ACHN (cell line): ENCODE measurements around the gene ENO2.

ENCODE experiments used
- DNase-seq: peaks from one replicate; pipeline ENCODE4 v3.0.0-alpha.2; 2015
- in situ Hi-C: cut with HindIII; loops from 2 replicates; pipeline ENCODE4 v1.10.0; 2017; ENCODE audit warnings: low sequenced_read_pairs, low pct_ligation_motif_present, low pct_unique_long_range_greater_than_20kb

ENO2 gene

DNA sequence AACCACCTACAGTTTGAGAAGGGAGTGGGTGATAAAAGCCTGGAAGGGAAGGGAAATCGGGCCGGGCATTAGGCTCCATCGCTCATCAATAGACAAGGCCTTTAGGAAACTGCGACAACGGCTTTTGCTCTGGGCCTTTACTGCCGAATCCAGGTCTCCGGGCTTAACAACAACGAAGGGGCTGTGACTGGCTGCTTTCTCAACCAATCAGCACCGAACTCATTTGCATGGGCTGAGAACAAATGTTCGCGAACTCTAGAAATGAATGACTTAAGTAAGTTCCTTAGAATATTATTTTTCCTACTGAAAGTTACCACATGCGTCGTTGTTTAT is 29.0 kb downstream of the ENO2 start:
- DNase-seq: peak; percentile 96
- in situ Hi-C loops: no loop called here

DNA sequence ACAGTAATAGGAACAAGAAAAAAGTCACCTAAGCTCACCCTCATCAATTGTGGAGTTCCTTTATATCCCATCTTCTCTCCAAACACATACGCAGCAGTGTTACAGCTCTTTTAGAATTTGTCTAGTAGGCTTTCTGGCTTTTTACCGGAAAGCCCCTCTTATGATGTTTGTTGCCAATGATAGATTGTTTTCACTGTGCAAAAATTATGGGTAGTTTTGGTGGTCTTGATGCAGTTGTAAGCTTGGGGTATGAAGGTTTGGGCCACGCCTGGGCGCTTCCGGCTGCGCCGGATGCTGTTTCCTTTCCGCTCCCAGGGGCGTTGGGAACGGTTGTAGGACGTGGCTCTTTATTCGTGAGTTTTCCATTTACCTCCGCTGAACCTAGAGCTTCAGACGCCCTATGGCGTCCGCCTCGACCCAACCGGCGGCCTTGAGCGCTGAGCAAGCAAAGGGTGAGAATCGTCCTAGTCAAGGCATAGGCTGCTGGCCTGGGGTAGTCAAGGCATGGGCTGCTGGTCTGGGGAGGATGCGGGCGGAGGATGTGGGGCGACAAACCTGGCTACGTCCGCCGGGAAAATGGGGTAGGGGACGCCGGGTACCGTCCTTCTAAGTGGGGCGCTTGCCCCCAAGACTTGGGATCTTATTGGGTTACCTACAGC is 29.5 kb downstream of the ENO2 start, which contains the start of the genes C12orf57 and RNU7-1:
C12orf57 (plus strand) TSS at position 301 of the 659 bp plus-strand sequence; CDS start at position 401, 100 bp downstream.
RNU7-1 (plus strand) TSS at position 95 of the 659 bp plus-strand sequence.
- in situ Hi-C loops: no loop called here

DNA sequence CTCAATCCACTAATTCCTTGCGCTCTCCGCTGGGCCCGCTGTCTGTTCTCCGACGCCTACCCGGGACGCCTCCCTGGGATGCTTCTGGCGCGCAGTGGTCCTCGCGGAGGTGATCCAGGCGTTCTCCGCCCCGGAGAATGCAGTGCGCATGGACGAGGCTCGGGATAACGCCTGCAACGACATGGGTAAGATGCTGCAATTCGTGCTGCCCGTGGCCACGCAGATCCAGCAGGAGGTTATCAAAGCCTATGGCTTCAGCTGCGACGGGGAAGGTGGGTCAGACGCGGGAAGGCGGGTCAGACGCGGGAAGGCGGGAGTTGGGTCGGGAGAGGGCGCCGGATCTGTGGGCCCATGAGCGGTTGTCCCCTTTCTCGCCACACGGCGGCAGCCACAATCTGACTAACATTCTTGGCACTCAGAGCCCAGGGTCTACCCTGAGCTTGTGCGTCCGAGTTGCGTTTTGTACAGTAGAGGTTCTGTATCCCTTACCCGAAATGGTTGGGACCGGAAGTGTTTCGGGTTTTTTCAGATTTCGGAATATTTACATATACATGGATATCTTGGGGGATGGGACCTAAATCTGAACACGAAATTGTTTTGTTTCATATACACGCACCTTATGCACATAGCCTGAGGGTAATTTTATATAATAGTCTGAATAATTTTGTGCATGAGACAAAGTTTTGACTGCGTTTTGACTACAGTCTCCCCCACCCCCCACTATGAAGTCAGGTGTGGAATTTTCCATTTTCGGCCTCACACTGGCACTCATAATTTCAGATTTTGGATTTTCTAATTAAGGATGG is 30.2 kb downstream of the ENO2 start:
- DNase-seq: peak; percentile 97
- in situ Hi-C loops: no loop called here

More for the DNA sequence above, 29.5 kb downstream of the ENO2 start, which contains the start of the genes C12orf57 and RNU7-1:
- peak; percentile 95 for DNase-seq

DNA sequence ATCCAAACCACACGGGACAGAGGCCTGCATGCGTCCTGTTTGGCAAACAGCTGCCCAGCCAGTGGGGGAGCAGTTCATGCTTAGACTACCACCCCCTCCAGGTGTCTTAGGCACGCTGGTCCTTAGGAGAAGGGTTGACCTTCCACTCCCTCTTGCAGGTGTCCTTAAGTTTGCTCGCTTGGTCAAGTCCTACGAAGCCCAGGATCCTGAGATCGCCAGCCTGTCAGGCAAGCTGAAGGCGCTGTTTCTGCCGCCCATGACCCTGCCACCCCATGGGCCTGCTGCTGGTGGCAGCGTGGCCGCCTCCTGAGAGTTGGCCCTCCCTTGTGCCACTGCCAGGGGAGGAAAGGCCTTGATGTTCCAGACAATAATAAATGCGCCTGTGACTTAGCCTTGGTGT is 31.2 kb downstream of the ENO2 start:
- no peak for DNase-seq
- in situ Hi-C loops: no loop called here

DNA sequence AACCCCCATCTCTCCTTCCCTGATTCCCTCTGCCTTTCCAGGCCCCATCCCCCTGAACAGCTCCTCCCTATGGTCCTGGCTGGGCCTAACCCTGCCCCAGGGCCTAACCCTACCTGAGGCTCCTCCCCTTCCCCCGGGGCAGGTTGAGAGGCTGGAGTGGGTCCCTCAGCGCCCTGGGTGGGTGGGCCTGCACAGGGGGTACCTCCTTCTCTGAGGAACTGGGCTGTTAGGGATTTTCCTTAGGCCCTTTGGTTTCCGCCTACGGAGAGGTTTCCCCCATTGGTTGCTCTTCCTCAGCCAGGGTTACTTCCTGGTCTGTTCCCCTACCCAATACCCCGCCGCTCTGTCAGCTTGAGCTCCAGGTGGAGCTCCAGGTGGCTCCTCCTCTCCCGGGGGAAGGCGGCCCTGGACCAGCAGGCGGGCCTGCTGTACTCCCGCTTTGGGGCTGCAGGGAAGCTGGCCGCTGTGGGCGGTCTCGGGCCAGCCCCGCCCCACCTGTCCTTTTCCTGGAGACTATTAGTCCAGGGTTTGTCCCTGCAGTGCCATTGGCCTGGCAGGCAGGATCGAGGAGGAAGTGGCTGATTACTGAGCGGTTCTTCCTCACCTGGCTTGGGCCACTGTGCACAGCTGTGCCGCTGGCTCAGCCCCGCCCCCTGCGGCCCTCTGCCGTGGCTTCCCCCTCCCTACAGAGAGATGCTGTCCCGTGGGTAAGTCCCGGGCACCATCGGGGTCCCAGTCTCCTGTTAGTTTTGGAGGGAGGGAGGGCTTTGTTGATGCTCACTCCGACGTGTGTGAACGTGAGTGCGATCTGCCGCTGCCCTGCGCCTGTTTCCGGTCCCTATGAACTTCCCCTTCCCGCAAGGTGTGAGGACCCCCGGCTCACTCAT is 31.9 kb downstream of the ENO2 start:
- in situ Hi-C loops: no loop called here
- DNase-seq: peak; percentile 99

DNA sequence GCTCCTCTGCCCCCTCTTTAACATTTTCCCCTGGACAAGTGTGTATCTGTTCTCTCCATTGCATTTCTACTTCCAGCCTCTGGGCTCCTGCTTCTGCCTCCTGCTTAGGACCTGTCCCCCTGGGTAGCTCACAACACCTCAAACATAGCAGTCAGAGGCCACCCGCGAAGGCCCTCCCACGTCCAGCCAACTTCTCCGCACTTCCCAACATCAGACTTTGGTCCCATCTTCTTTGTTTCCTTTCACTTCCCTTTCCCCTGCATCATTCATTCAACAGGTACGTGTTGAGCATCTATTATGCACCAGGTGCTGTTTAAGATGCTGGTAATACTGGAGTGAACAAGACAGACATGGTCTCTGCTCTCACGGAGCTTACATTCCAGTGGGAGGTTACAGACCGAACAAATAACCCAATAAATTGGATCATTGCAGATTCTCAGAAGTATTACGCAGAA is 32.6 kb downstream of the ENO2 start:
- in situ Hi-C loops: no loop called here

DNA sequence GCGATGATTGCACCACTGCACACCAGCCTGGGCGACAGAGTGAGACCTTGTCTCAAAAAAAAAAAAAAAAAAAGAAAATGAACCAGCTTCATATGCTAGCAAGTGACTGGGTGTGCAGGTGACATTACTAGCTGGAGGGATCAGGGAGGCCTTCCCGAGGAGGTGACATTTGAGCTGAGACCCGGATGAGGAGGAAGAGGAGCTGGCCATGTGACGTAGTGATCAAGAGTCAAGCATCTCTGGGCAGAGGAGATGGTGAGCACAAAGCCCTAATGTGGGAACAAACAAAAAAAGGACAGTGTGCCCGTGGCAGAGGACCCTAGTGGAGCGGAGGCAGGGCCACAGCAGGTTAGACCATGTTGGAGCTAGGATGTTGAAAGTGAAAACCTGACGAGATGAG is 33.2 kb downstream of the ENO2 start:
- in situ Hi-C loops: no loop called here
- DNase-seq: no peak

More for the DNA sequence above, 32.6 kb downstream of the ENO2 start:
- no peak for DNase-seq

DNA sequence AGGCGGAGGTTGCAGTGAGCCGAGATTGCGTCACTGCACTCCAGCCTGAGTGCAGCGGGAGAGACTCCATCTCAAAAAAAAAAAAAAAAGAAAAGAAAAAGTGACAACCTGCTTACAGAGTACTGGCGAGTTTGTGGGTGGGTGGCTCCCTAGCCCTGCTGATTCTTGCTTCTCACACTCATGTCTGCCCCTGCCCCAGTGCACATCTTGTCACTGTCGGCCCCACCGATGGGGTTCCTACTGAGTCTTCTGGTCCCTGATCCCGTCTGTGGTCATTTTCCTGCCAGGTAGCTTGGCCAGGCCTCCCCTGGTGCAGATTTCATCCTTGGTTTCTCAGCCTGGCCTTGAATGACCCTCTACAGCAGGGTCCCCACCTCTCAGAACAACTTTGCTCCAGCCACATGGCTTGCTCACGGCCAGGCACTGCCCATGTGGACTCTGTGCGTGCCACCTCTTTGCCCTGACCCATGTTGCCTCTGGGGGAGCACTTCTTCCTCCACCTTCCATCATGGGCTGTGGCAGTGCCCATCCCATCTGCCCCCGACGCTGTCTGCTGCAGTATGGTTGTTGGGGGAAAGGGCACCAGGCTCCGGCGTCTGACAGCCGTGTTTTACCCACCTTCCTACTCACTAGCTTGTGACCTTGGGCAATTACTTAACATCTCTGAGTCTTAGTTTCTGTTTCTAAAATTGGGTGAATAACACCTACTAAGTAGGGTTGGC is 34.7 kb downstream of the ENO2 start:
- DNase-seq: no peak
- in situ Hi-C loops: no loop called here

DNA sequence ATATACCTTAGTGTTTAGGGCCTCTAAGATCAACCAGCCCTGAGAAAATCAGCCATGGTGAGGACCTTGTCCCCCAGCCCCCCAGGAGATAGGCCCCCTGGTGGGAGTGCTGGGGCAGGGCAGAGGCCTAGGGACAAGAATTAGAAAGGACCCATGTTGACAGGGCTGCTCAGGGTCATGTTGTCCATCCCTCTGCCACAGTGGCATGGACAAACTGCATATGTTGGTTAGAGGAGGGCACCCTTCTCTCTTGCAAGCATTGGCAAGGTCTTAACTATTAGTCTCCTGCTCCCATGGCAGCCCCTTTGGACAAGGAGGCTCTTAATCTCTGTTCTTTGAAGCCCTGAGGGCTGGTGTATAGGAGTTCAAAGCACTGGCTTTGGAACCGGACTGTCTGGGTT is 36.0 kb downstream of the ENO2 start:
- no peak for DNase-seq
- in situ Hi-C loops: no loop called here

DNA sequence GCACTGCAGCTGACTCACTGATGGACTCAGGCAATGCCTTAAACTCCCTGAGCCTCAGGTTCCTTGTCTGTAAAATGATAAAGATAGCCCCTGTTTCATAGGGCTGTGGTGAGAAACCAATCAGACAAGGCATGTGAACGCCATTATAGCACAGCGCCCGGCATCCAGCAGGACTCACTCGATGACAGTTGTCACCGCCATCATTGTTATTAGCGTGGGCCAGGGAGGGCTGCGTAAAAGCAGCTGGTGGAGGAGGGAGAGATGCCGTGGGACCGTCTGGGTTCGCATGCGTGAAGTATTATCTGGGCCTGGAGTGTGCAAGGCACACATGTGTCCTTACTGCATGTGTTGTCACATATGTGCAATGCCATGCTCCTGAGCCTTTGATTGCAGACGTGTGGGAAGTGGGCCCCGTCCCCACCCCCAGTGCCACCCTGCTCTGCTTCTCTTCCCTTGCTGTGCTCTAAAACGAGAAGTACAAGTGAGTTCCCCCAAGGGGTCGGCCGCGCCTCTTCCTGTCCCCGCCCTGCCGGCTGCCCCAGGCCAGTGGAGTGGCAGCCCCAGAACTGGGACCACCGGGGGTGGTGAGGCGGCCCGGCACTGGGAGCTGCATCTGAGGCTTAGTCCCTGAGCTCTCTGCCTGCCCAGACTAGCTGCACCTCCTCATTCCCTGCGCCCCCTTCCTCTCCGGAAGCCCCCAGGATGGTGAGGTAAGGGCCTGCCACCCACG is 36.6 kb downstream of the ENO2 start, which contains the start of gene PTPN6:
PTPN6 (plus strand) TSS at position 546 of the 730 bp plus-strand sequence; CDS start at position 703, 157 bp downstream.
- in situ Hi-C loops: no loop called here
- DNase-seq: no peak

DNA sequence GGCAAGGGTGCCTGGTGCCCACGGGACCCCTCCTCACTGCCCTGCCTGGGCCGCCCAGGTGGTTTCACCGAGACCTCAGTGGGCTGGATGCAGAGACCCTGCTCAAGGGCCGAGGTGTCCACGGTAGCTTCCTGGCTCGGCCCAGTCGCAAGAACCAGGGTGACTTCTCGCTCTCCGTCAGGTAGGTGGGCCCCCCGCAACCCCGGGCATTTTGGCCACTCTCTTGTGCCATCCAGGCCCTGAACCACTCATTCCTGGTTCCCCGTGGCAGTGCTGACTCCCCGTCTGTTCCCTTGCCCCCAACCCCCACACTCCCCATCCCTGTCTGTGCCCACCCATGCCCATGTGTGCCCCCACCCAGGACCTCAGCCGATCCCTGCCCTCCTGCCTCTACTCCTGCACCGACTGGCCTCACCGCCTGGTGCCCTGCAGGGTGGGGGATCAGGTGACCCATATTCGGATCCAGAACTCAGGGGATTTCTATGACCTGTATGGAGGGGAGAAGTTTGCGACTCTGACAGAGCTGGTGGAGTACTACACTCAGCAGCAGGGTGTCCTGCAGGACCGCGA is 37.3 kb downstream of the ENO2 start:
- in situ Hi-C loops: no loop called here
- no peak for DNase-seq

DNA sequence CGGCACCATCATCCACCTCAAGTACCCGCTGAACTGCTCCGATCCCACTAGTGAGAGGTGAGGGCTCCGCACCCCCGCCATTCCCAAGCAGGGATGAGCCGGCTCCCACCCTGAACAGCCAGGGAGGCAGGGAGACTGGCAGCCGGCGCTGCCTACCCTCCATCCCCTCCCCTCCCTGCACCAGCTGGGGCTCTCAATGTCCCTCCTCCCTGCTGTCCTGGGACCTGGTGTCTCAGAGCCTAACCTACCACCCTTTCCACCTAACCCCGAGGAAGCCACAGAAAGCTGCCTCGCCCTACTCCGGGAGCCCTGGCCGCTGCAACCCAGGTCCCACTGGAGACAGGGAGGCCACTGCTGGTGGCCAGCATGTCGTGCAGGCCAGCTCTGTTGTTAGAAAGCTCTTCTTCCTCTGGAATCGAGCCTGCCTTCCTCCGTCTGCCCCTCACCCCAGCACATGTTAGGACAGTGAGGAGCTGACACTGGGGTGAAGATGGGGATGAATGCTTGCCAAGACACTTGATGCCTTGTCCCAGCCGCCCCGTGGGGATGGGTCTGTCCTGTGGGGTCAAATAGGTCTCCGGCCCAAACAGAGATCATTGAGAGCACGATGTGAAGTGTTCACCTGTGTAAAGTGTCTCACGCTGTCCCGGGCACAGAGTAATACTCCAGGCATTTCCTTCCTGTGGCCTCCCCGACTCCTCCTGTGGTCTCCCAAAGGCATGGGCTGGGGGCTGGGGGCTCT is 37.9 kb downstream of the ENO2 start:
- in situ Hi-C loops: no loop called here
- no peak for DNase-seq

DNA sequence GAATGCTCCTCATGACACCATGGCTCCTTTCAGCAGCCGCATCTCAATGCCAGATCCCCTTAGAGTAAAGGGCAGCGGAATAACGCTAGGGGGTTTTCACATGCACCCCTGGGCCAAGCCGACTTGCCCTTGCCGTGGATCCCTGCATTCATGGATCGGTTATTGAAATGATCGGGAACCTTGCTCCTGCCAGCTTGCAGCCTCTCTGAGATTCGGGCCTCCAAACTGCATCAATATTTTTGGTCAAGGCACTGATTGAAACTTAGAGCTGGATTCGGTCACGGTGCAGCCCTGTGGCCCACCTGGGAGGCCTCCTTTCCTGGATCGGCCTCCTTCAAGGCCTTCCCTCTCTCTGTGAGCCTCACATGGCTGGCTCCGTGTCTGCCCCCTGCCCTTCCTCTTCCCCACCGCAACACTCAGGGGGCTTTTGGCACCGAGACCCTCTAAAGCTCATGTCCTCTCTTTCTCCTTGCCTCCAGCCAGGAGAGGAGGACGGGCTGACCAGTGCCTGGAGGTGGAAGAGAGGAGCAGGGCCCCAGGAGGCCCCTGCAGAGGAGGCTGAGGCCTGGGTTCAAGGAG is 38.6 kb downstream of the ENO2 start:
- in situ Hi-C loops: no loop called here
- DNase-seq: no peak

DNA sequence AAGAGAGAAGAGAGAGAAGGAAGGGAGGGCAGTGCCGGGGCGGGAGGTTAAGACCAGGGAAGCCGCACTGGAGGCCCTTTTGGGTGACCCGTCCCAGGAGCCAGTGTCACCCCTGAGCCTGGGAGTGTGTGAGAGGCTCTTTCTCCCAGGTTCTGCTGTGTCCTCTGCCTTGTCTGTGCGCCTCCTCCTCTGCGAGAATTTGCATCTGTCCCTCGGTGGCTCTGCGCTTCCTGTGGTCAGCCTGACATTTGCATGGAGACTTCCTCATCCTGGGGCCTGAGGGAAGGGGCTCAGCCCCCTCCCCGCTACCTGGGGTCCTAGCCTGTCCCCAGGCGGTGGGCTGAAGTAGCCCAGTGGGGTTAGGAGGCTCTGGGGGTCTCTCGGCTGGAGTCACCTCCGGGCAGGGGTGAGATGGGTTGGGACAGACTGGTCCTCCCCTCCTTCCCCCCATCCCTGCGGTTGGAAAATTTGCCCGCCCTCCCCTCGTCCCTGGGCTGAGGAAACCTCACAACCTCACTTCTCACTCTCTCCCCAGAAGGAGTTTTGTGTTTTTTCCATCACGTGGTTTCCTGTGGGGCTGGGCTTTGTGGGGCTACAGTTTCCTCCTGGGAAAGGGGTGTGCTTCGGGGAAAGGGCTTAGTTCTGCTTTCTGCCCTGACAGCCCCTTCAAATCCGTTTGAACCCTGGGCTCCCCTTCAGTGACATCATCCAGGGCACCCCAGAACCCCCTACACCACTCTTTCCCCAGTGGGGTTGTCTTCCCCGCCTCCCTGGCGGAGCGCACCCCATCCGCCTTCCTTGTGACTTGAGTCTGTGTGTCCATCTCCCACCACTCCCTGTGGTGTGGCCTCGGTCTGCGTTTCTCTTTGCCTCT is 39.3 kb downstream of the ENO2 start:
- DNase-seq: no peak
- in situ Hi-C loops: no loop called here

DNA sequence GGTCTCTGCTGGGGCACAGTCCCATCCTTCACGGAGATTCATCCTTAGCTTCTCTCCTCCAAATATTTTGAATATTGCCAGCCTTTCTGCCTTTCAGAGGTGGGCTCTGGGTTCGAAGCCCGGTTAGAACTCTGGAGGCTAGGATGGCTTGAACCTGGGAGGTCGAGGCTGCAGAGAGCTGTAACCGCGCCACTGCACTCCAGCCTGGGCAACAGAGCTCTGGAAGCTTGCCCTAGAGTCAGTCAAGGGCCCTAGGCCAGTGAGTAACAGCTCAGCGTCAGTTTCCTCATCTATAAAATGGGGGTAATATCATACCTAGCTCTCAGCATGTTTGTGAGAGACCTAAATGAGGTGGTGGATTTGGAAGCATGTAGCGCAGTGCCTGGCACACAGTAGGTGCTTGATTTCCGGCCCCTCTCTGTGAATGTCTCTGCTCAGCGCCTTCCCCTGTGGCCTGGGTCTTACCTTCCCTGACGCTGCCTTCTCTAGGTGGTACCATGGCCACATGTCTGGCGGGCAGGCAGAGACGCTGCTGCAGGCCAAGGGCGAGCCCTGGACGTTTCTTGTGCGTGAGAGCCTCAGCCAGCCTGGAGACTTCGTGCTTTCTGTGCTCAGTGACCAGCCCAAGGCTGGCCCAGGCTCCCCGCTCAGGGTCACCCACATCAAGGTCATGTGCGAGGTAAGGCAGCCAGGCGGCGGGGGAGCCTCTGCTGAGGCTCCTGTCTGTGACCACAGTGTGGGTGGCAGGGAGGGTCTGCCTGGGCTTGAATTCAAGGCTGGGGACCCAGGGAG is 40.1 kb downstream of the ENO2 start:
- no peak for DNase-seq

More for the DNA sequence above, 40.1 kb downstream of the ENO2 start:
- in situ Hi-C loops: no loop called here
